HepG2 (cell line): ENCODE data around the gene TREML1. TPM values are rescaled to one million over a fixed set of nuclear protein-coding genes. Genes with fewer than 3 reads are reported as not detected.
A peak's percentile ranks its signal among the peaks of the same experiment; 100 is the strongest.

ENCODE experiments used
- ATAC-seq: fragments of 200-7000 bp; cut with Tn5 transposase; 3 replicates; pipeline ENCODE4 v1.9.1; 2020; ENCODE audit warnings: mild to moderate bottlenecking, moderate library complexity
- BruUV-seq: library from RNA; stranded (reverse); fragments of 400-500 nt; replicated peaks from 2 replicates; lab custom pipeline; 2021; lab: Mats Ljungman, UMichigan
- CTCF ChIA-PET: fragments of 300-600 bp; formaldehyde crosslinking; extraction: SDS; loops from one replicate; lab custom pipeline; 2021; ENCODE audit warnings: low total read pairs, inconsistent platforms, low intra/inter-chr PET ratio; lab: Yijun Ruan, JAX
- POLR2A ChIA-PET: fragments of 350-600 bp; sonication (Branson Sonifier 250); formaldehyde crosslinking; loops from one replicate; lab custom pipeline; 2020; ENCODE audit warnings: antibody characterized with exemption, inconsistent platforms; lab: Yijun Ruan, JAX
- DNase-seq: peaks from one replicate; pipeline ENCODE4 v3.0.0-alpha.2; 2015; ENCODE audit warnings: low spot score
- FAIRE-seq: peaks from 3 replicates; lab custom pipeline; 2011; peaks lifted over from hg19 to GRCh38; lab: Jason Lieb, UNC
- H2AFZ ChIP-seq: one replicate; pipeline ENCODE4 v1.6.1; 2011; ENCODE audit warnings: low read length, inconsistent platforms
- H3K27ac ChIP-seq: fragments of 300-600 bp; 3 replicates; pipeline ENCODE4 v1.8.0; 2011; ENCODE audit warnings: mixed run types, mild to moderate bottlenecking, mixed read lengths, low read length, inconsistent platforms; ENCODE audit not compliant: insufficient read depth; ENCODE audit errors: extremely low read length
- H3K27me3 ChIP-seq, 2 experiments: fragments of 200-600 bp in 1 of 2; 2 replicates in 1 of 2; 3 replicates in 1 of 2; pipeline versions ENCODE4 v1.6.0 to v1.8.0; 2011; ENCODE audit warnings: low read length in 2 of 2, mild to moderate bottlenecking in 2 of 2, moderate library complexity in 2 of 2, inconsistent platforms in 1 of 2; ENCODE audit not compliant: insufficient read depth in 2 of 2, control insufficient read depth in 1 of 2
- H3K36me3 ChIP-seq, 2 experiments: fragments of 200-600 bp in 1 of 2; replicated peaks in 1 of 2; 2 replicates in 1 of 2; 3 replicates in 1 of 2; pipeline versions ENCODE4 v1.5.1 to v1.8.0; 2011; ENCODE audit warnings: low read length in 2 of 2, inconsistent platforms in 1 of 2; ENCODE audit not compliant: insufficient read depth in 2 of 2, control insufficient read depth in 1 of 2
- H3K4me1 ChIP-seq: 2 replicates; pipeline ENCODE4 v1.5.1; 2012; ENCODE audit warnings: low read length, inconsistent platforms; ENCODE audit not compliant: insufficient read depth
- H3K4me2 ChIP-seq: 2 replicates; pipeline ENCODE4 v1.6.0; 2011; ENCODE audit warnings: low read depth, low read length, inconsistent platforms
- H3K4me3 ChIP-seq, 3 experiments: fragments of 200-600 bp in 1 of 3; sonication (generic), shearing (Covaris generic) in 1 of 3; replicated peaks in 1 of 3; 2 replicates each; pipeline ENCODE4 v1.5.1; 2011 to 2016; ENCODE audit warnings: low read length in 3 of 3, inconsistent platforms in 2 of 3, low read depth in 2 of 3, mild to moderate bottlenecking in 2 of 3, control low read depth in 1 of 3, mixed read lengths in 1 of 3; ENCODE audit not compliant: insufficient read depth in 1 of 3
- H3K79me2 ChIP-seq: one replicate; pipeline ENCODE4 v1.6.1; 2011; ENCODE audit warnings: low read length, inconsistent platforms; ENCODE audit not compliant: insufficient read depth
- H3K9ac ChIP-seq: 2 replicates; pipeline ENCODE4 v1.6.0; 2011; ENCODE audit warnings: mild to moderate bottlenecking, low read depth, low read length, inconsistent platforms; ENCODE audit not compliant: insufficient read depth
- H3K9me3 ChIP-seq: 2 replicates; pipeline ENCODE4 v1.5.1; 2012; ENCODE audit warnings: mild to moderate bottlenecking, low read length
- H4K20me1 ChIP-seq: 2 replicates; pipeline ENCODE4 v1.6.0; 2011; ENCODE audit warnings: inconsistent platforms, mild to moderate bottlenecking, low read length, moderate library complexity; ENCODE audit not compliant: insufficient read depth
- CCDC6 ChIP-seq: sonication (generic); formaldehyde crosslinking; IDR thresholded peaks from 2 replicates; pipeline ENCODE4 v1.8.1; 2022; ENCODE audit warnings: mild to moderate bottlenecking, missing genetic modification reagents, moderate library complexity
- CEBPB ChIP-seq: IDR thresholded peaks from 2 replicates; pipeline ENCODE4 v1.6.1; 2011; ENCODE audit warnings: low read depth, low read length, improper control_type of control experiment, borderline replicate concordance
- EHMT2 ChIP-seq: fragments of 200-600 bp; sonication (generic); IDR thresholded peaks from 2 replicates; pipeline ENCODE4 v1.7.0; 2017; ENCODE audit warnings: antibody characterized with exemption, low read depth, low read length, borderline replicate concordance
- FLYWCH1 ChIP-seq: sonication (generic); formaldehyde crosslinking; IDR thresholded peaks from 2 replicates; pipeline ENCODE4 v1.8.1; 2023; ENCODE audit warnings: mild to moderate bottlenecking, missing genetic modification reagents
- FOXO1 ChIP-seq: sonication (generic); formaldehyde crosslinking; IDR thresholded peaks from 2 replicates; pipeline ENCODE4 v1.4.0; 2020; ENCODE audit warnings: missing genetic modification reagents
- JUNB ChIP-seq: sonication (generic); formaldehyde crosslinking; IDR thresholded peaks from 2 replicates; pipeline ENCODE4 v1.8.0; 2022; ENCODE audit warnings: missing genetic modification reagents, mild to moderate bottlenecking, borderline replicate concordance
- LBX2 ChIP-seq: sonication (generic); formaldehyde crosslinking; IDR thresholded peaks from 2 replicates; pipeline ENCODE4 v1.5.0; 2020; ENCODE audit warnings: missing genetic modification reagents, mild to moderate bottlenecking, borderline replicate concordance
- MIER2 ChIP-seq: IDR thresholded peaks from 2 replicates; pipeline ENCODE4 v1.6.1; 2016; ENCODE audit warnings: missing biosample characterization, missing genetic modification reagents
- NCOR1 ChIP-seq: fragments of 200-600 bp; sonication (generic); IDR thresholded peaks from 2 replicates; pipeline ENCODE4 v1.7.0; 2017; ENCODE audit warnings: antibody characterized with exemption, low read length, borderline replicate concordance
- PAWR ChIP-seq: sonication (generic); formaldehyde crosslinking; IDR thresholded peaks from 2 replicates; pipeline ENCODE4 v1.4.0; 2020; ENCODE audit warnings: missing genetic modification reagents, mild to moderate bottlenecking, borderline replicate concordance
- REST ChIP-seq, 2 experiments: IDR thresholded peaks; 2 replicates each; pipeline ENCODE4 v1.6.1; 2011 to 2012; ENCODE audit warnings: low read length in 2 of 2, borderline replicate concordance in 1 of 2, low read depth in 1 of 2, mild to moderate bottlenecking in 1 of 2, moderate library complexity in 1 of 2
- SALL1 ChIP-seq: sonication (generic); formaldehyde crosslinking; IDR thresholded peaks from 2 replicates; pipeline ENCODE4 v1.8.0; 2022; ENCODE audit warnings: mild to moderate bottlenecking, missing genetic modification reagents
- TEAD2 ChIP-seq: sonication (generic); formaldehyde crosslinking; IDR thresholded peaks from 2 replicates; pipeline ENCODE4 v1.9.0; 2021; ENCODE audit warnings: missing genetic modification reagents
- TFDP1 ChIP-seq: IDR thresholded peaks from 2 replicates; pipeline ENCODE4 v1.6.1; 2016; ENCODE audit warnings: missing compliant biosample characterization, missing genetic modification reagents, borderline replicate concordance
- TFE3 ChIP-seq: IDR thresholded peaks from 2 replicates; pipeline ENCODE4 v1.6.1; 2016
- ZNF430 ChIP-seq: sonication (generic); formaldehyde crosslinking; IDR thresholded peaks from 2 replicates; pipeline ENCODE4 v1.9.0; 2021; ENCODE audit warnings: mild to moderate bottlenecking, missing genetic modification reagents
- ZNF501 ChIP-seq: sonication (generic); formaldehyde crosslinking; IDR thresholded peaks from 2 replicates; pipeline ENCODE4 v1.5.1; 2020; ENCODE audit warnings: mild to moderate bottlenecking, moderate library complexity, missing genetic modification reagents
- WGBS: methylation state at CpG from one replicate; pipeline ENCODE4 v1.1.6; 2017; ENCODE audit warnings: low lambda C conversion rate; 5-methylcytosine and 5-hydroxymethylcytosine counted together
- in situ Hi-C: cut with HindIII; loops from 2 replicates; pipeline ENCODE4 v1.10.0; 2017; ENCODE audit warnings: low pct_unique_long_range_greater_than_20kb; ENCODE audit not compliant: extremely low pct_ligation_motif_present
- intact Hi-C: fragments of 100-400 bp; cut with micrococcal nuclease; formaldehyde crosslinking; loops from one replicate; pipeline ENCODE4 v1.10.0; 2022; ENCODE audit not compliant: unreplicated experiment
- polyA plus RNA-seq, 8 experiments: library from polyadenylated mRNA; depleted of rRNA in 3 of 8; stranded (reverse) in 7 of 8; unstranded in 1 of 8; fragments of >200 nt; fragmentation: Illumina TruSeq in 4 of 8; extraction: Trizol in 4 of 8; gene quantifications; 2 replicates each; pipeline versions ENCODE4 v1.2.1 to v1.2.3, GENCODE V29; 2011 to 2016; ENCODE audit warnings: low read depth in 4 of 8, missing spikeins in 1 of 8, mixed read lengths in 1 of 8; ENCODE audit not compliant: insufficient read depth in 1 of 8
- total RNA-seq, 5 experiments: library from RNA; depleted of rRNA; stranded (reverse); fragments of >200 nt; fragmentation: Illumina TruSeq; extraction: Trizol; gene quantifications; 2 replicates each; pipeline ENCODE4 v1.2.3, GENCODE V29; 2016; ENCODE audit warnings: low read depth in 1 of 5

TREML1 gene
- total and polyA plus RNA-seq, 2 of the 13 experiments (the other 11 are each of a cell fraction or from before 2014, with no cell fraction given), result not detected

- ATAC-seq (peak; percentile 57), DNase-seq (no peak), FAIRE-seq (no peak)
- intact Hi-C loops, result no loop called here
- 32% methylated on average over 5 of the region's 5 CpGs for WGBS
- Histone ChIP-seq H3K27ac (no peak overlapping the region), H2AFZ (no peak overlapping the region), H3K9me3 (no peaks in the 10 kb centered on the region), H3K27me3 (peaks cover 0 to 5% of the 10 kb centered on the region in 2 experiments; a peak in 2 of 5 replicates), H4K20me1 (no peaks in the 10 kb centered on the region), H3K4me2 (no peak overlapping the region), H3K4me1 (no peaks in the 10 kb centered on the region), H3K4me3 (no peak overlapping the region), H3K36me3 (no peaks in the 10 kb centered on the region), H3K79me2 (no peaks in the 10 kb centered on the region), H3K9ac (no peak overlapping the region)
- POLR2A ChIA-PET, result no interaction called here
- in situ Hi-C loops, result no loop called here
- CTCF ChIA-PET, result no interaction called here
- BruUV-seq, result no TSS peak
- TF ChIP-seq NCOR1, result no peak
- peak; percentile 75 to 95 for TF ChIP-seq REST (IDR thresholded peaks at IDR 0.05; ENCODE audit: borderline replicate concordance in 1 of 2, low read depth in 1 of 2, low read length in 2 of 2)
- TF ChIP-seq ZNF501 (CRISPR knock-in tag), result 0 out of 2 replicates have a peak, but pooled peaks have one; percentile 31
- 0 out of 2 replicates have a peak, but pooled peaks have one; percentile 19 for TF ChIP-seq ZNF430 (CRISPR knock-in tag)
- no peak for TF ChIP-seq PAWR (CRISPR knock-in tag)
- TF ChIP-seq LBX2 (CRISPR knock-in tag), result no peak
- 0 out of 2 replicates have a peak, but pooled peaks have one; percentile 34 for TF ChIP-seq TFE3 (CRISPR knock-in tag)
- TF ChIP-seq CCDC6, result no peak
- 0 out of 2 replicates have a peak, but pooled peaks have one; percentile 11 for TF ChIP-seq JUNB (CRISPR knock-in tag)
- TF ChIP-seq SALL1 (CRISPR knock-in tag), result peak; percentile 28; the same call in 1 of the 2 replicates
- no peak for TF ChIP-seq FOXO1
- TF ChIP-seq TFDP1 (CRISPR knock-in tag), result no peak
- TF ChIP-seq EHMT2, result peak; percentile 41; the same call in 1 of the 2 replicates
- 0 out of 2 replicates have a peak, but pooled peaks have one; percentile 29 for TF ChIP-seq CEBPB
- TF ChIP-seq MIER2 (CRISPR knock-in tag), result peak; percentile 96
- no peak for TF ChIP-seq TEAD2 (CRISPR knock-in tag)
- no peak for TF ChIP-seq FLYWCH1
Observed at GRCh38 chr6:41167173-41167963, 13.2 kb upstream of the TREML1 start.
